Endothelial cell of umbilical vein (primary cell): ENCODE data around the gene RPL22. TPM values are rescaled to one million over a fixed set of nuclear protein-coding genes. Genes with fewer than 3 reads are reported as not detected.

Source experiments
- BruUV-seq: library from RNA; stranded (reverse); fragments of 400-500 nt; replicated peaks from 2 replicates; lab custom pipeline; 2021; lab: Mats Ljungman, UMichigan
- CTCF ChIA-PET: fragments of 300-600, 350-600 bp; sonication (Branson Sonifier 250); formaldehyde crosslinking; loops from one replicate; lab custom pipeline; 2021; ENCODE audit warnings: antibody characterized with exemption, inconsistent platforms; lab: Charles Lee
- POLR2A ChIA-PET: fragments of 300-600, 350-600 bp; sonication (Branson Sonifier 250); formaldehyde crosslinking; loops from one replicate; lab custom pipeline; 2021; ENCODE audit warnings: antibody characterized with exemption, inconsistent platforms; lab: Charles Lee
- DNase-seq: peaks from one replicate; pipeline ENCODE4 v3.0.0-alpha.2; 2011; ENCODE audit warnings: low read depth, low spot score
- FAIRE-seq: peaks from 2 replicates; lab custom pipeline; 2011; peaks lifted over from hg19 to GRCh38; lab: Jason Lieb, UNC
- H2AFZ ChIP-seq: 2 replicates; pipeline ENCODE4 v1.6.0; 2012; ENCODE audit warnings: low read depth, low read length, control low read depth, inconsistent platforms
- H3K27ac ChIP-seq: 2 replicates; pipeline ENCODE4 v1.5.1; 2011; ENCODE audit warnings: low read depth, mild to moderate bottlenecking, control low read depth, low read length, moderate library complexity; ENCODE audit not compliant: insufficient read depth
- H3K27me3 ChIP-seq, 2 experiments: 2 replicates each; pipeline versions ENCODE4 v1.6.0 to v1.6.1; 2011; ENCODE audit warnings: low read length in 2 of 2, mixed read lengths in 1 of 2; ENCODE audit not compliant: control insufficient read depth in 2 of 2, insufficient read depth in 2 of 2
- H3K36me3 ChIP-seq, 2 experiments: 2 replicates in 1 of 2; 3 replicates in 1 of 2; pipeline ENCODE4 v1.5.1; 2011; ENCODE audit warnings: low read length in 2 of 2, mild to moderate bottlenecking in 1 of 2, moderate library complexity in 1 of 2; ENCODE audit not compliant: control insufficient read depth in 2 of 2, insufficient read depth in 2 of 2; ENCODE audit errors: extremely low read depth in 1 of 2
- H3K4me1 ChIP-seq: 3 replicates; pipeline ENCODE4 v1.5.1; 2011; ENCODE audit warnings: mild to moderate bottlenecking, low read length; ENCODE audit not compliant: control insufficient read depth, insufficient read depth; ENCODE audit errors: extremely low read depth
- H3K4me2 ChIP-seq: 2 replicates; pipeline ENCODE4 v1.6.1; 2011; ENCODE audit warnings: low read length, control low read depth, mixed read lengths; ENCODE audit not compliant: insufficient read depth
- H3K4me3 ChIP-seq, 3 experiments: fragments of 200-600 bp in 1 of 3; sonication (generic), shearing (Covaris generic) in 1 of 3; replicated peaks in 1 of 3; 2 replicates each; pipeline ENCODE4 v1.5.1; 2011 to 2016; ENCODE audit warnings: control low read depth in 3 of 3, low read length in 3 of 3, mild to moderate bottlenecking in 2 of 3, inconsistent platforms in 1 of 3, low read depth in 1 of 3, moderate library complexity in 1 of 3; ENCODE audit not compliant: insufficient read depth in 1 of 3
- H3K79me2 ChIP-seq: 2 replicates; pipeline ENCODE4 v1.6.0; 2012; ENCODE audit warnings: low read length, inconsistent platforms; ENCODE audit not compliant: control insufficient read depth, insufficient read depth
- H3K9ac ChIP-seq: replicated peaks from 2 replicates; pipeline ENCODE3; 2011; ENCODE audit warnings: low read length, control low read depth; ENCODE audit not compliant: insufficient read depth; ENCODE audit errors: extremely low read depth
- H3K9me1 ChIP-seq: replicated peaks from 3 replicates; pipeline ENCODE4 v1.6.0; 2011; ENCODE audit warnings: mild to moderate bottlenecking, low read length; ENCODE audit not compliant: control insufficient read depth, insufficient read depth; ENCODE audit errors: extremely low read depth
- H3K9me3 ChIP-seq: replicated peaks from 2 replicates; pipeline ENCODE4 v1.5.1; 2012; ENCODE audit warnings: low read length, inconsistent platforms; ENCODE audit not compliant: control insufficient read depth, insufficient read depth
- H4K20me1 ChIP-seq: replicated peaks from 2 replicates; pipeline ENCODE3; 2011; ENCODE audit warnings: mild to moderate bottlenecking, low read length; ENCODE audit not compliant: control insufficient read depth, insufficient read depth; ENCODE audit errors: extremely low read depth
- CTCF ChIP-seq, 2 donors: IDR thresholded peaks; 1 replicate in 1 of 2; 2 replicates in 1 of 2; pipeline ENCODE4 v1.5.1; 2011; ENCODE audit warnings: low read length in 2 of 2, mild to moderate bottlenecking in 2 of 2, moderate library complexity in 2 of 2, control low read depth in 1 of 2, inconsistent platforms in 1 of 2, low read depth in 1 of 2; ENCODE audit not compliant: insufficient read depth in 1 of 2; ENCODE audit errors: extremely low read depth in 1 of 2
- FOS ChIP-seq: IDR thresholded peaks from 2 replicates; pipeline ENCODE4 v1.6.1; 2011; ENCODE audit warnings: mild to moderate bottlenecking, low read length, moderate library complexity, borderline replicate concordance; ENCODE audit not compliant: insufficient read depth
- POLR2AphosphoS5 ChIP-seq: IDR thresholded peaks from 2 replicates; pipeline ENCODE4 v1.6.1; 2012; ENCODE audit warnings: low read depth, mild to moderate bottlenecking, control low read depth, low read length, moderate library complexity; ENCODE audit not compliant: insufficient read depth
- dilution Hi-C: fragments of 300-500 bp; cut with MboI; formaldehyde crosslinking; loops from one replicate; pipeline ENCODE4 v1.15.0; 2019; ENCODE audit warnings: low sequenced_read_pairs; ENCODE audit not compliant: extremely low pct_ligation_motif_present
- intact Hi-C: fragments of 100-400 bp; cut with micrococcal nuclease; formaldehyde crosslinking; loops from one replicate; pipeline ENCODE4 v1.10.0; 2022
- polyA plus RNA-seq, 4 experiments: library from polyadenylated mRNA; depleted of rRNA in 3 of 4; stranded (reverse) in 3 of 4; unstranded in 1 of 4; fragments of >200 nt; gene quantifications; 2 replicates each; pipeline versions ENCODE4 v1.2.1 to v1.2.3, GENCODE V29; 2011 to 2012; ENCODE audit warnings: missing spikeins in 1 of 4
- total RNA-seq: library from RNA; stranded (reverse); gene quantifications from 2 replicates; pipeline ENCODE4 v1.2.3, GENCODE V29; 2021
- TF ChIP-seq, protein P1 (sequence below): IDR thresholded peaks from 2 replicates; pipeline ENCODE4 v1.6.1; 2011; ENCODE audit not compliant: insufficient read depth, insufficient read length

Gene RPL22
- total and polyA plus RNA-seq, 2 donors (not counting 3 experiments of a cell fraction or from before 2014, with no cell fraction given): 71.2 to 343 TPM

DNA sequence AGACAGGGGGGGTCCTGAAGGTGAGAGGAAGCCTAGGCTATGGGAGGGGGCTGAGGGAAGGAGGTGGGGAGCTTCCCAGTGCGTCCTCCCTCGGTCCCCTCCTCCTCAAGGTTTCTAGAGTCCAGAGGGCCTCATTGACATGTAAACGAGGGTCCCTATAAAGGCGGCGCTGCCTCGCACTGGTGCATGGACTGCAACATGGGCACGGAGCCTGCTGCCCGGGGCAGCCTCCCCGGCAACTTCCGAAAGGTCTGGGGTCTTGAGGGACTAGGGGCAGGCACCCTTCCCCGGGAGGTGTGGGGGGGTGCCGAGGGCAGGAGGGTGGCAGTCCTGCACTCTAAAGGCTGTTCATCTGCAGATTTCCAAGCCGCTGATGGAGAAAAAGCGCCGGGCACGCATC, 44.6 kb upstream of the RPL22 start, which contains the start of gene HES3:
HES3 (plus strand) TSS at position 187 of the 400 bp plus-strand sequence; CDS start at position 374, 187 bp downstream.
- BruUV-seq: no TSS peak
- peaks cover 5% of the 10 kb centered on the region for H3K4me1 ChIP-seq
- no peaks in the 10 kb centered on the region for H3K36me3 ChIP-seq
- no peaks in the 10 kb centered on the region for H3K9me3 ChIP-seq
- H3K9ac ChIP-seq: no peak within 1 kb of the TSS
- dilution Hi-C loops (no loop called here), intact Hi-C loops (no loop called here)
- no peak for FAIRE-seq
- no peak within 1 kb of the TSS for H2AFZ ChIP-seq
- no peak within 1 kb of the TSS for H3K4me3 ChIP-seq
- DNase-seq: no peak
- peaks cover 41 to 53% of the 10 kb centered on the region in 2 experiments for H3K27me3 ChIP-seq
- H4K20me1 ChIP-seq: no peaks in the 10 kb centered on the region
- CTCF ChIA-PET: interaction anchor here (0.9 to 7.8 kb wide), 9 partner anchors 8 to 225 kb away, joined by 3 to 208 read pairs (median 13); partner anchors contain the start of gene ICMT
- H3K79me2 ChIP-seq: no peaks in the 10 kb centered on the region
- POLR2A ChIA-PET: no interaction called here
- TF ChIP-seq, protein P1, sequence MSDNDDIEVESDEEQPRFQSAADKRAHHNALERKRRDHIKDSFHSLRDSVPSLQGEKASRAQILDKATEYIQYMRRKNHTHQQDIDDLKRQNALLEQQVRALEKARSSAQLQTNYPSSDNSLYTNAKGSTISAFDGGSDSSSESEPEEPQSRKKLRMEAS: no peak
- TF ChIP-seq FOS (no peak), CTCF (IDR thresholded peaks at IDR 0.05; ENCODE audit: extremely low read depth in 1 of 2, insufficient read depth in 1 of 2, low read depth in 1 of 2, low read length in 2 of 2) (no peak), POLR2AphosphoS5 (no peak)
- no peak within 1 kb of the TSS for H3K27ac ChIP-seq
- no peak within 1 kb of the TSS for H3K4me2 ChIP-seq
- no peaks in the 10 kb centered on the region for H3K9me1 ChIP-seq
